Central memory CD8-positive, alpha-beta T cell (primary cell): ENCODE measurements around the gene FAM20C.

Experiments
- ATAC-seq: fragments of 150-1000 bp; cut with Tn5 transposase; replicated peaks from 2 replicates; pipeline ENCODE4 v1.10.0; 2022; ENCODE audit warnings: mild to moderate bottlenecking, moderate FRiP score, moderate number of reproducible peaks; ENCODE audit not compliant: poor library complexity, severe bottlenecking; ENCODE audit errors: extremely low read depth
- DNase-seq, 2 donors: peaks; one replicate each; pipeline ENCODE4 v3.0.0; 2021; ENCODE audit warnings: low spot score in 2 of 2
- H3K27ac Mint-ChIP-seq: one replicate; pipeline ENCODE4 v1.8.0; 2022; ENCODE audit warnings: low read depth, mild to moderate bottlenecking, moderate library complexity, mixed read lengths
- H3K27me3 Mint-ChIP-seq: one replicate; pipeline ENCODE4 v1.8.0; 2022; ENCODE audit warnings: mixed read lengths
- H3K36me3 Mint-ChIP-seq: one replicate; pipeline ENCODE4 v1.8.0; 2022; ENCODE audit warnings: mild to moderate bottlenecking, moderate library complexity, mixed read lengths; ENCODE audit not compliant: insufficient read depth
- H3K4me1 Mint-ChIP-seq: one replicate; pipeline ENCODE4 v1.8.0; 2022; ENCODE audit warnings: mixed read lengths
- H3K4me3 Mint-ChIP-seq: one replicate; pipeline ENCODE4 v1.8.0; 2022; ENCODE audit warnings: mild to moderate bottlenecking, moderate library complexity, mixed read lengths
- H3K9me3 Mint-ChIP-seq: one replicate; pipeline ENCODE4 v1.8.0; 2022; ENCODE audit warnings: mixed read lengths

The FAM20C gene

DNA sequence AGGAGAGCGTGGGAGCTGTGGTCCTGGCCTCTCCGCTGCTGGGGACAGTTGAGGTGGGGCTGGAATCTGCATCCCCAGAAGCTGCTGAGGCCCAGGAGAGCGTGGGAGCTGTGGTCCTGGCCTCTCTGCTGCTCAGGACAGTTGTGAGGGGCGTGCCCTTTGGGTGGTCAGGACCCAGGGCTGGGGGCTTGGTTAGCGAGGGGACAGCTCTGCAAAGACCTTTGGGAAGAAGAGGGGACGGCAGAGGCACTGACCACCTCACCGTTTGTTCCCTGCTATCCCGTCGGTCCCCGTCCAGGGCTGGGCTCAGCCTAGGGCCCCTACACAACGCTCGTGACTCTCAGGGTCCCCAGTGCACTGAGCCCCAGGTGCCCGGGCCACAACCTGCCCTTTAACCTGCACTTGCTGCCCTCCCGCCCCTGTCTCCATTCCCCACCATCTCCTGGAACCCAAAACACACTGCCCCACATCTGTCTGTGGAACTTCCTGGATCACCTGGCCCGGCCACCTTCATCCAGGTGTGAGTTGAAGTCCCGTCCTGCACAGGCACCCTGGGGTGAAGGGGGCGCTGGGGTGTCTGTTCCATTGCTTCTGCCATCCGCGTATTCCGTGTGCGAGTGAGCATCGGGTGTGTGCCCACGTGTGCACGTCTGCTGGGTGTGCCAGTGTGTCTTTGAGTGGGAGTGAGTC lies 111.7 kb downstream of the FAM20C start:
- no peak overlapping the region for H3K4me3 Mint-ChIP-seq
- H3K9me3 Mint-ChIP-seq = no peaks in the 10 kb centered on the region
- no peaks in the 10 kb centered on the region for H3K4me1 Mint-ChIP-seq
- ATAC-seq = no peak
- H3K36me3 Mint-ChIP-seq = no peaks in the 10 kb centered on the region
- H3K27me3 Mint-ChIP-seq = peaks cover 13% of the 10 kb centered on the region
- DNase-seq = no peak
- no peak overlapping the region for H3K27ac Mint-ChIP-seq

DNA sequence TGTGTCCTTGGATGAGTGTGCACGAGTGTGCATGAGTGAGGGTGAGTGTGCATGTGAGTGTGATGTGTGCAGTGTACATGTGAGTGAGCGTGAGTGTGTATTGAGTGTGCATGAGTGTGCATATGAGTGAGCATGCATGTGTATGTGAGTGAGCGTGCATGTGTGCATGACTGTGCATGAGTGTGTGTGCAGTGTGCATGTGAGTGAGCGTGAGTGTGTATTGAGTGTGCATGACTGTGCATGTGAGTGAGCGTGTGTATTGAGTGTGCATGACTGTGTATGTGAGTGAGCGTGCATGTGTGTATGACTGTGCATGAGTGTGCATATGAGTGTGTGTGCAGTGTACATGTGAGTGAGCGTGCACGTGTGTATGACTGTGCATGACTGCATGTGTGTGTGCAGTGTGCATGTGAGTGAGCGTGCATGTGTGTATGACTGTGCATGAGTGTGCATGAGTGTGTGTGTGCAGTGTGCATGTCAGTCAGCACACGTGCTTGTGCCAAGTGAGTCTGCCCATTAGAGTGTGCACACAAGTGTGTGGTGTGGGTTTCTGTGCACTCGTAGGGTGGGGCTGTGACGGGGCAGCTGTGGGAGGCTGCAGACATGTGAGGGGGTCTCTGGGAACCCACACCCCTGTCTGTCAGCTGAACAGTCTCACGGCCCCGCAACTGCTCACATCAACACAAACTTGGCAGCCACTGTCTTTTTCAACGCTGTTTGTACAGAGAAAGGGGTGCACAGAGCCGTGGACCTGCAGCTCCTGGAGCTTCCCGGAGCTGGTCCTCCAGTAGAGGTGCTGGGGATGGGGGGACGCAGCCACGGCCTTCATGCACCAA lies 112.4 kb downstream of the FAM20C start:
- no peaks in the 10 kb centered on the region for H3K36me3 Mint-ChIP-seq
- peaks cover 13% of the 10 kb centered on the region for H3K27me3 Mint-ChIP-seq
- H3K27ac Mint-ChIP-seq = no peak overlapping the region
- ATAC-seq (no peak), DNase-seq (no peak)
- H3K4me1 Mint-ChIP-seq = no peaks in the 10 kb centered on the region
- no peaks in the 10 kb centered on the region for H3K9me3 Mint-ChIP-seq
- no peak overlapping the region for H3K4me3 Mint-ChIP-seq

DNA sequence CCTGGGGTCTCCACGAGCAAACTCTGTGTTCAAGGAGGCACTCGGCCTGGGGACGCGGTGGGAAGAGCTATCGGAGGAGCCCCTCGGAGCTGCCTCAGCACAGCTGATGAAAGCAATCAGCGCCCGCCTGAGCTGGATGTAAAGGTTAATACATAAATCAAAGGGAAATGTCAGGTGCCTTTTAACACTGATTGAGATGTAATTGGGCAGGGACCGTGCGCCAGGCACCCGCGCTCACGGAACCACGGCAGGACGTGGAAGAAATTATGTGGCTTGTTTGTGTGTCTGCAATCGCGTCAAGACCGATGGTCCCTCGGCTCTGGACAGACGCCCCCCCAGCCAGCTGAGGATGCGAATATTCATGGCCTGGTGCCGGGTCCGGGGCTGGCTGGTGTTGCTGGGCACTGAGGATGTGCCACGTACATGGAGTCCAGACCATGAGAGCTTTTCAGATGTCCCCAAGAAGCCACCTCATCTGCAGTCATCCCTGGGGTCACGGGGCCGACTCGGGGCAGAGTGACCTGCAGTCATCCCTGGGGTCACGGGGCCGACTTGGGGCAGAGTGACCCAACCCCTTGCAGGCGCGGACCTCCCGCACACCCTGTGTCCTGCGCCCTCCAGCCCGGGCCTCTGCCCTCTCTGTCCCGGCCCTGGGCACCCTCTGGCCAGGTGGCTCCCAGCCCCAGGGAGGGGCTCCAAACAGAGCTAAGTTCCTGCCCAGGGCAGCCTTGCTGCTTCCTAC lies 113.2 kb downstream of the FAM20C start:
- H3K9me3 Mint-ChIP-seq = no peaks in the 10 kb centered on the region
- H3K4me3 Mint-ChIP-seq = no peak overlapping the region
- H3K27ac Mint-ChIP-seq = no peak overlapping the region
- H3K36me3 Mint-ChIP-seq = no peaks in the 10 kb centered on the region
- no peaks in the 10 kb centered on the region for H3K4me1 Mint-ChIP-seq
- H3K27me3 Mint-ChIP-seq = peaks cover 13% of the 10 kb centered on the region
- DNase-seq = no peak
- ATAC-seq = no peak

DNA sequence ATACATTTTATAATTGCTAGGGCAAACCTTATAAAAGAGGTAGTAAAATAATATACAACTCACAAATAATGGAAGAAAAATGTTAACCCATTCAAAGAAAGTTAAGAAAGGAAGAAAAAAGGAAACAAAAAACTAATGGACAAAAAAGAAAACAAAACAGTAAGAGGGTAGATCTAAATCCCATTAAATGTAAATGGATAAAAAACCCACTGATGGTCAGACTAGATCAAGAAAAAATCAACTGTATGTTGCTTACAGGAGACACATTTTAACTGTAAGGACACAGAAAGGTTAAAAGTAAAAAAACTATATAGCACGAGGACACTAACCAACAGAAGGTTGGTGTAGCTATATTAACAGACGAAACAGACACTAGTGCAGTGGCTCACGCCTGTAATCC lies 115.6 kb downstream of the FAM20C start:
- ATAC-seq (no peak), DNase-seq (no peak)
- no peaks in the 10 kb centered on the region for H3K36me3 Mint-ChIP-seq
- peaks cover 33% of the 10 kb centered on the region for H3K27me3 Mint-ChIP-seq
- no peaks in the 10 kb centered on the region for H3K9me3 Mint-ChIP-seq
- no peak overlapping the region for H3K4me3 Mint-ChIP-seq
- H3K27ac Mint-ChIP-seq = no peak overlapping the region
- H3K4me1 Mint-ChIP-seq = no peaks in the 10 kb centered on the region

DNA sequence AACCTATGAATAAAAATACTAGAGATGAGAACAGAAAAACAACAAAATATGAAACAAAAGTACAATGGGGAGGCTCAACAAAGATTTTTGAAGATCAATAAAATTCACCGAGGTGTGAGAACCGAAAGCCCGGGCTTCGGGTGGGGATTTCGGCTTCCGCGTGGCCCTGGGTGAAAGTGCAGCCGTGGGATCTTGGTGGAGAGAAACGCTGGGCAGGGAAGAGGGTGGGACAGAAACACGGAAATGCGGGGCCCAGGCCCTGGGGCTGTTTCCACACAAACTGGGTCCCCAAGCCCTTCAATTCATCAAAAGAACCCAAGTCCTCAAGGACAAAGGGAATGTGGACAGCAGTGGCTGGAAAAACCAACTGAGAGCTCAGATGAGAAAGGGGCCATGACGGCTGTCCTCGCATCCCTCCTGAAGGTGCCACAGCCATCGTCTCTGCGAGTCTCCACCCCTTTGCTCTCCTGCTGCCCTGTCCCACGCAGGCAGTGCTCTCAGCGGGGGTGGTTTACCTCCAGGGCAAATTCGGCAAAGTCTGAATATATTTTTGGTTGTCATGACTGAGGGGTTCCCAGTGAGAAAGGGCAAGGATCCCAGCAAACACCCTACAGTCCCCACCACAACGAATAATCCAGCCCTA lies 117.3 kb downstream of the FAM20C start:
- Mint-ChIP-seq H3K27ac (no peak overlapping the region), H3K27me3 (peaks cover 50% of the 10 kb centered on the region), H3K9me3 (no peaks in the 10 kb centered on the region), H3K4me3 (no peak overlapping the region), H3K36me3 (no peaks in the 10 kb centered on the region), H3K4me1 (no peaks in the 10 kb centered on the region)
- no peak for DNase-seq
- no peak for ATAC-seq
